Activated CD4-positive, alpha-beta T cell treated with anti-CD3 and anti-CD28 coated beads, Interleukin-2, Interleukin-6, amounts not matched to agents 100 ng/mL and 50 ng/mL, durations not matched to agents 16 hours and 8 hours (primary cell): ENCODE measurements around the gene OR10H3.
"Not testable (repeated sequence)": the region's sequence is repeated elsewhere in the genome, so short reads cannot be mapped to it uniquely, and the experiment has no call there.

Experiments used
- DNase-seq: peaks from one replicate; pipeline ENCODE4 v3.0.0-alpha.2; 2020

The OR10H3 gene, protein sequence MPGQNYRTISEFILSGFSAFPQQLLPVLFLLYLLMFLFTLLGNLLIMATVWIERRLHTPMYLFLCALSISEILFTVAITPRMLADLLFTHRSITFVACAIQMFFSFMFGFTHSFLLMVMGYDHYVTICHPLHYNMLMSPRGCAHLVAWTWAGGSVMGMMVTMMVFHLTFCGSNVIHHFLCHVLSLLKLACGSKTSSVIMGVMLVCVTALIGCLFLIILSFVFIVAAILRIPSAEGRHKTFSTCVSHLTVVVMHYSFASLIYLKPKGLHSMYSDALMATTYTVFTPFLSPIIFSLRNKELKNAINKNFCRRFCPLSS

DNA sequence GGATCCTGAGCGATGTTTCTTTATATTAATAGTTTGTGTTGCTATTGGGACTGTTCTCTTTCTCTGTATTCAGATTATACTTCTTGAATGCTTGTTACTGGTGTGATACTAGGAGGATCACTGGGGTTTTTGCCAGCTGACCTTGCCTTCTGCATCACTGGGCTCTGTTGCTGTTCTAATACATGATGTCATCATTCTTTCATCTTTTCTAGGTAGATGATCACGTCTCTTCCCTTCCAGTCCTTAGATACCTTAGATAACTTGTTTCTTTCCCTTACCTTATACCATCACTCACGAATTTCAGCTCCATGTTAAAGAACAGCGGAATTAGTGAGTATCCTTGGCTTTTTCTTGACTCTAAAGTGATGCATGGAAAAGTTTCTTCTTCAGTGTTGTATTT is at the start of gene OR10H3:
Gene OR10H3 (plus strand): TSS at position 264 of the 400 bp plus-strand sequence. CDS start 3,408 bp downstream, outside the sequence.
- DNase-seq, result no peak

DNA sequence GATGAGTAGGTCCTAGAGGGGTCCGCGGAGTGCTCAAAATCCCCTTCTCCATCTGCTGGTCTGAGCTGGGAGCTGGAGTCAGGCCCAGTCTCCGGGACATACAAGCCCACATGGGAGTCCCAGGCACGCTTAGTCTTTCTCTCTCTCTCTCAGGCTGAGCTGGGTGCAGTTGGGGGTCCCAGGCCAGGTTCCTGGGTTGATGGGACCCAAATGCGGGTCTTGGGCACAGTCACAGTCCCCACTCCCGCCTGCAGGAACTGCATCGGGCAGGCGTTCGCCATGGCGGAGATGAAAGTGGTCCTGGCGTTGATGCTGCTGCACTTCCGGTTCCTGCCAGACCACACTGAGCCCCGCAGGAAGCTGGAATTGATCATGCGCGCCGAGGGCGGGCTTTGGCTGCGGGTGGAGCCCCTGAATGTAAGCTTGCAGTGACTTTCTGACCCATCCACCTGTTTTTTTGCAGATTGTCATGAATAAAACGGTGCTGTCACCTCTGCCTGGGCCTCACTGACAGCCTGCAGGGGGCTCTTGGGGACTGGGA is 41.1 kb upstream of the OR10H3 start:
- DNase-seq, result no peak

DNA sequence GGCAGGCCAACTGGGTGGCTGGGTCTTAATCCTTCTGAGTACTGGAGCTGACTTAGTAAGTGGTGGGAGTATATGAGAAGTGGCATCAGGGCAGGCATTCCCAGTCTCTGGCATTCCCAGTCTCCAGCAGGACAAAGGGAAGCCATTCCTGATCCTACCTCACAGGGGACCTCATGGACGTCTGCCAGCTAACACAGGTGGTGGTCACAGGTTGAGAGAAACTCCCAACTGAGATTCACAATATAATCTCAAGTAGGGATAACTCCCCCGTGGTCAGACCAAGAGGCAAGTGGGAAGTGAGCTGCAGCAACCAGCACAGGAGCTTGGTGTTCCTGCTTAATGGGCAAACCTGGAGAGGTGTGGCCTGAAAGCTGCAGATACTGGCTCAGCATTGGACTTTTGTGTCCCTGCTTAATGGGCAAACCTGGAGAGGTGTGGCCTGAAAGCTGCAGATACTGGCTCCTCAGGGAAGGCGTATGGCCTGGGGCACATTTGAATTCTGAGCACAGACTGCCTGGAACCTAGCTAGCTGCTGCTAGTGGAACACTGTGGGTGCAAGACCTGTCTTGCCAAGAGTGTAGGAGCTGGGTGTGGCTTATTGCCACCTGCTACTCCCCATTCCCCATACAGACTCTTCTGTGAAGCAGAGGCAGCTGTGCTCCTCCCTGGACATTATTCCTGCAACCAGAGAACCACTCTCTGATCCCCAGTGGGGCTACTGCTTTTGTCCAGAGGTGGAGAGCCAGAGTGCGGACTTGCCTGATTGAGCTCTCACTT is 35.8 kb upstream of the OR10H3 start:
- no peak for DNase-seq

DNA sequence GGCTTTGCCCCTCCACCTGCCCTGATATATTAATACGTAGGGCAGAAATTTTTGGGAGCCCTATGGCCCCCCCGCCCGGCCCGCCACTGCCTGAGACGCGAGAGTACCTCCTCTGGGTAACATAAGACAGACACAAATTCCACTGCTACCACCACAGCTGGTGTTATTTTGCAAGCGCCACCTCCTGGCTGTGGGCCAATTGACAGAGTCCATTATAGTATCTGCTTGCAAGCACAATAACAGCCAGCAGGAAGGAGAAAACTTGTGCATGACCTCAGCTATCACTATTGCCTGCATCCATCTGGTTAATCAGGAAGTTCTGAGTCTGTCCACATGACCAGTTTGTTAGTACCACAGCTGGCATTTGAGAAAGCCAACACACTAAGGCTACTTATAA is 35.3 kb upstream of the OR10H3 start:
- peak; percentile 23 for DNase-seq

DNA sequence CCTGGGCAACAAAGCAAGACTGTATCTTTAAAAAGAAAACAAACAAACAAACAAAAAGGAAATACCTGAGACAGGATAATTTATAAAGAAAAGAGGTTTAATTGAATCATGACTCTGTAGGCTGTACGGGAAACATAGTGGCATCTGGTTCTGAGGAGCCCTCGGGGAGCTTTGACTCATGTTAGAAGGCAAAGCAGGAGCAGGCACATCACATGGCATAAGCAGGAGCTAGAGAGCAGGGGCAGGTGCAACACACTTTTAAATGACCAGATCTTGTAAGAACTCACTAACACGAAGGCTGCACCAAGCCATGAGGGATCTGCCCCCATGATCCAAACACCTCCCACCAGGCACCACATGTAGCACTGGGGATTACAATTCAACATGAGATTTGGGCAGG is 23.1 kb upstream of the OR10H3 start:
- no peak for DNase-seq

DNA sequence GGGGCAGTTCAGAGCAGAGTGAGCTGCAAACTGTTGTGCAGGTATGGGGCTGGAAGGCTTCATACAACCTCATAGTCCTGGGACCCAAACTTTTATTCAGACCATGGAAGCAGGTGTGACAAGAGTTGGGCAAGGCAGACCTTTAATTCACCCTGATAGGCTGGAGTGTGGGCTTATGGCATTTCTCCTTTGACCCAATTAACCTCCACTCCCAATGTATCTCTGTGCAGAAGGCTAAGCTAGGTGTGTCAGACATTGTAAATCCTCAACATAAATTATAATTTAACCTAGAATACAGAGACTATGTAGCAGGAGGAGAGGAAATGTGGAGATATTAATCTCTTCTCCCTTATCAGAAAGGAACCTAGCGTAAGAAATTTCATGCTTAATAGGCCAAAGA is 22.1 kb upstream of the OR10H3 start:
- DNase-seq, result no peak

DNA sequence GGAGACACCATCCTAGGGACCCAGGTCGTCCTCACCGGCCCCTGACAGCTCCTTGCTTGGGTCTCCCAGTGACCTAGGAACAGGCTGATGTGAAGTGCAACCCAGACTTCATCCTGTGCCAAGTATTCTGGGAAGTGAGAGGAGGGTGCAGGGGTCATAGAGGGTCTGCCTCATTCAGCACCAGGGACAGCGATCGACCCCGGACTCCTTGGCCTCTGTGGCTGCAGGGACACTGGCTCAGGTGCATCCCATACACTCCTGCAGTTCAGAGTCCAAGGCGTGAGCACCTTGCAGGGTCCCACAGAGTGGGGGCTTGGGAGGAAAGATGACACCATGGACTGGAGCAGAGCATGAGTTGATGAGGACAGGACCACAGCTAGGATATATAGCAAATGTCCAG is 20.0 kb upstream of the OR10H3 start:
- DNase-seq, result no peak

DNA sequence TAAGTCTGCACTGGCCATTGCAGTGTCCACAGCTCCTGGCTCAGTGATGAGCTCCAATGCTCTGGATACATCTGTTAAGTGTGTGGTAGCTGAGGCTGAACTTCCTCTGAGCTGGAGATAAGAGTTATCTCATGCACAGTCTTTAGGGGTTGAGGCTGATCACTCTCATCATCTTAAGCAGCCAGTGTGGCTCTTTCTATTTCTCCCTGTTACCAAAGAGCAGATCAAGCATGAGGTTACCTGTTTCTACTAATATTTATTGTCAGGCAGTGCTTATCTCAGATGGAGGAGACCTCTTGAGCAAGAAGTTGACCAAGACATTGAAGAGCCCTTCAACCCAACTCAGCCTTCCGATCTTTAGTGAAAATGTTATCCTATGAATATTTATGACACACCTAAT is 16.5 kb upstream of the OR10H3 start:
- no peak for DNase-seq

DNA sequence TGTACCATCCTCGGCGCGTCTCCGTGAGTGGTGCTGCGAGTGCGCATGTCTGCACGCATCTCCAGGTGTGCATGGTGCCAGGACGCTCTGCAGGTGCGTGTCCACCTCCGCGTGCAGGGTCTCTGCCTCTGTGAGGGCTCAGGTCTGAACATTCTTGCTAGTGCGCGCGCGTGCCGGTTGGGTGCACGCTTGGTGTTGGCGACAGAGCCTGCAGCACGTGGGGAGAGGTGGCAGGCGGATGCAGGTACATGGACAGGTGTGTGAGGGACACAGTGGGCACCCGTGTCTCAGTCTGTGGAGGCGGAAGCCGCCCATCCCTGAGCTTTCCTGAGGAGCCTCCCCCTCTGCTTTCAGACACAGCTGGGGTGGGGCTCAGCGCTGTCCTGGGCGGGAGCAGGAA is 14.8 kb upstream of the OR10H3 start:
- no peak for DNase-seq

DNA sequence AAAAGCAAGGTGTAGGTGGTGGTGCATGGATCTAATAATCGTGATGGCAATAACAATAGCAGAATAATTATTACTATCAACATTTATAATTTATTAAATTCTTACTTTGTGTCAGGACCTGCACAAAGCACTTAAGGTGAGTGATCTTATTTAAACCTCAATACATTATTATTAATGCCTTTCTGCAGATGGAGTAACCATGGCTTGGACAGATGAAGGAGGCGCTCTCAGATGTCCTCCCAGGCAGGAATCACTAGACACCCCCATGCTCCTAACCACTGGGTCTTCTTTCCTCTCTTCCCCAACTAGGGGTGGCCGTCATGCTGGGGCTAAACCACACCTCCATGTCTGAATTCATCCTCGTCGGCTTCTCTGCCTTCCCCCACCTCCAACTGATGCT is 10.1 kb upstream of the OR10H3 start, which contains the start of gene OR10H2:
Gene OR10H2 (plus strand): TSS at position 301 of the 400 bp plus-strand sequence. CDS start 20 bp downstream, at position 321.
- no peak for DNase-seq

DNA sequence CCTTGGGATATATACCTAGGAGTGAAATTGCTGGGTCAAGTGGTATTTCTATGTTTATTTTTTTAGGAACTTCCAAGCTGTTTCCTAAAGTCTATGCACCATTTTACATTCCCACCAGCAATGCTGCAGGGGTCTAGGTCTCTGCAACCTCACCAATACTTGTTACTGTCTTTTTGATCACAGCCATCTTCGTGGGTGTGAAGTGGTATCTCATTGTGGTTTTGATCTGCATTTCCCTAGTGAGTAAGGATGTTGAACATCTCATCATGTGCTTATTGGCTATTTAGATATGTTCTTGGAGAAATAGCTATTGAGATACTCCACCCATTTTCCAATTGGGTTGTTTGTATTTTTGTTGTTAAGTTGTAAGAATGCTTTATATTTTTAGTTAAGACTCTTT is 7.2 kb upstream of the OR10H3 start:
- no peak for DNase-seq

DNA sequence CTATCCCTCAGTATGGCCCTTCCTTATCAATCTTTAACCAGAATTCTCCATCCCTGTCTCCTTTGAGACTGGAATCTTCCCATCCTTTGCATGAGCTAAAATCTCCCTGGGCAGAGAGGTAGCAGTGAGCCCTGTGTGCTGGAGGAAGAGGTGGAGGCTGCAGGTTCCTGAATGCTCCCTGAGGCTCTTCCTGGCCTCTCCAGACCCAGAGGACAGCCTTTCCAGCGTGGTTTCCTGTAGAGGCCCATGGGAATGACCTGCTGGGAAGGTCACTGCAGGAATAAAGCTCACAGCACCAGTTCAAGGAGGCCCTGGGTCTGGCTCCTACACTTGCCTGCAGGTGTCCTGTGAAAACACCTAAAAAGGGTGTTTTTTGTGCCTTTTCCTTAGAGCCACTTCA is 5.4 kb upstream of the OR10H3 start:
- no peak for DNase-seq

DNA sequence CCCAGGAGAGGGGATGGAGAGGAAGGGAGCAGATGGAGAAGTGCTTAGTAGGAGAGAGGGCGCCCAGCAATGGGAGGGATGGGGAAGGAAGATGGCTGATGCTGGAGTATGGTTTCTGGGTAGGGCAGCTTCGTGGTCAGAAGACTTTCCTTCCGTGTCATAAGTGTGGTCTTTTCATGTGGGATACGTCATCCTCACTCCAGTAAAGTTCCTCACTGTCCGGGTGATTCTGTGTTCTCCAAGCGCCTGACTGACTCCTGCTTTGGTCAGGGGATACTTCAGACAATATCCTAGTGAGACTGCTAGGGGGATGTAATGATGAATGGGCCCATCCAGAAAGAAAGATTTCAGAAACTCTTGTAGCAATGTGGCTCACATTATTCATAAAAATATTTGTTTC is 3.9 kb upstream of the OR10H3 start:
- DNase-seq, result no peak

DNA sequence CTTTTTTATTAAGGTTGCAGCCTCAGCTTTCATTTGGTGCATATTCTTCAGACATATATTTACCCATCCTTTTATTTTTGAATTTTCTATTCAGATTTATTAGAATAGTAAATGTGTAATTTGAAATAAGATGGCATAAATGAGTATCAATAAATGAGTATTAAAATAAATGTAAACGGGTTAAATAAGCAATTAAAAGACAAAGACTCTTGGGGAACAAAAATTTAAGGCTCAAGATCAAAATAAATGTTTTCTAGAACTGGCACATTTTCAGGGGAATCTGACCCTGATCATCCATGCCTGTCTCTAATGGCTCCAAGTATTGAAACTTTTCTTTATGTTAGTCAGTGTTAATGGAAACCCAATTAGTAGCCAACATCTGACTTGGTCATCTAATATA is 3.0 kb downstream of the OR10H3 start:
- DNase-seq, result no peak

DNA sequence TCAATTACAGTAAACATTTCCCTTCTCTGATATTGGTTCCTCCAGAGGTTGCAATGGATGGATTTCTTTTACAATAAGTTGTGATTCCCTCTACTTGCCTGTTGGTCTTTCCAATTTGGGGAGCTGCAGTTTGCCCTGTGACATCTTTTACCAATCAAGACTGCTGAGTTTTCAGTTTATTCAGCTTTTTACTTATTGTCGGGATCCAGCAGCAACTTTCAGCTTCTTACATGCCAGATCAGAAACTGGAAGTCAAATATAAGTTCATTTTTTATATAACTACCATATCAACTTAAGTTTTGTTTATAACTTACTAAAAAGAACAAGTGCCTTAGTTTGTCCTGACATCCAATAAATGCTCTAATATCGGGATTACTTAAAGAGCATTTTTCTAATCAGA is 10.5 kb downstream of the OR10H3 start:
- no peak for DNase-seq

DNA sequence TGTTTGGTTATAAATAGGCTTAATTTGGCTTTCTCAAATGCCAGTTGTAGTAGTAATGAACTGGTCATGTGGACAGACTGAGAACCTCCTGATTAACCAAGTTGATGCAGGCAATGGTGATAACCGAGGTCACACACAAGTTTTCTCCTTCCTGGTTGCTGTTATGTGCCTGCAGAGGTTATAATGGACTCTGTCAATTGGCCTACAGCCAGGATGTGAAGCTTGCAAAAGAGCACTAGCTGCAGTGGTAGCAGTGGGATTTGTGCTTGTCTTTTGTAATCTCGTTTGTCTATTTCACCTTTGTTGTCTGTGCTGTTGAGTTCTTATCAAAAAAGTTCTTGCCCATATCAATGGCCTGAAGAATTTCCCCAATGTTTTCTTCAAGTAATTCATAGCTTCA is 20.6 kb downstream of the OR10H3 start:
- DNase-seq, result no peak

DNA sequence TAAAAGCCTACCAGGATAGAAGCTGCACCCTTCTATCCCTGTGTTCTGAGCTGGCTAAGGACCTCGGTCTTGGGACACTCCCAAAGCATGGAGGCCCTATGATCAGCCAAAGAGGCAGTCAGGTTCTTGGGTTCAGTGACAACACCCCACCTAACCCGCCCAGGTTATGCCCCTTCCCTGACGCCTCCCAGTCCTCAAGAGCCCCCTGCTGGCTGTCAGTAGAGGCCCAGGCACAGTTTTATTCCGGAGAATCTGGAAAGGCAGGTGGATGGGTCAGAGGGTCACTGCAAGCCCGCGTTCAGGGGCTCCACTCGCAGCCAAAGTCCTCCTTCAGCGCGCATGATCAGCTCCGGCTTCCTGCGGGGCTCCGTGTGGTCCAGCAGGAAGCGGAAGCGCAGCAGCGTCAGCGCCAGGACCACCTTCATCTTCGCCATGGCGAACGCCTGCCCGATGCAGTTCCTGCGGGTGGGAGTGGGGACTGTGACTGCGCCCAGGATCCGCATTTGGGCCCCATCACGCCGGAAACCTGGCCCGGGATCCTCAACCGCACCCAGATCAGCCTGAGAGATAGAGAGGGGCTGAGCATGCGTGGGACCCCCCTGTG is 22.3 kb downstream of the OR10H3 start:
- no peak for DNase-seq

DNA sequence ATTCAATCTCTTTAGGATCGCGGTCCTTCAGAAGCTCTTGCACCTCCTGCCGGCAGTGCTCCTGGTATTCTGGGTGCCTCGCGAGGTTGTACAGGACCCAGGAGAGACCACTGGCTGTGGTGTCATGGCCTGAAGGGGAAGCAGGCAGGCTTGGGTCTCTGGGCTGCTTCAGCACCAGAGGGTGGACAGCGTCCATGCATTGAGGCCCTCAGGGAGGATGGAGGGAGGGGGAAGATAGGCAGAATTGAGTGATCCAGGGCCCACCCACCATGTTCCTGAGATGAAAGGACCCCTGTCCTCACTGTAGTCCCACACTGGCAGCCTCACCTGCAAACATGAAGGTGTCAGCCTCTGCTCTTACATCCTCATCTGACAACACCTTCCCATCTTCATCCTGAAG is 31.8 kb downstream of the OR10H3 start:
- no peak for DNase-seq

DNA sequence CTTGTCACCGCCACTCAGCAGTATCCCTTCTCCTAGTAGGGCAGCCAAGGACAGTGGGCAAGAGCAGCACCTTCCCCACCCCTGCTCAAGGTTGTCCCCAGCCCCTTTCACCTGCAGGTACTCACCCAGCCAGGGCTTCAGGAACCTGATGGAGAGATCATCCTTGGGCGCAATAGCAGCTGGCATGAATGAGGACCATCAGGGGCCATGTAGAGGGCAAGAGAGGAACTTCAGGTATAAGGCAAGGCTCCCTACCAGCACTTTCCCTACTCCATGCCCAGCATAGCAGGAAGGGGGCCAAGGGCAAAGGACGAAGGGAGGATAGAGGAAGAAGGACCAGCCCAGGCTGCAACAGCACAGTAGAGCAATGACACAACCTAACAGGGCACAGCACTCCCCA is 36.4 kb downstream of the OR10H3 start:
- not testable (repeated sequence) for DNase-seq

DNA sequence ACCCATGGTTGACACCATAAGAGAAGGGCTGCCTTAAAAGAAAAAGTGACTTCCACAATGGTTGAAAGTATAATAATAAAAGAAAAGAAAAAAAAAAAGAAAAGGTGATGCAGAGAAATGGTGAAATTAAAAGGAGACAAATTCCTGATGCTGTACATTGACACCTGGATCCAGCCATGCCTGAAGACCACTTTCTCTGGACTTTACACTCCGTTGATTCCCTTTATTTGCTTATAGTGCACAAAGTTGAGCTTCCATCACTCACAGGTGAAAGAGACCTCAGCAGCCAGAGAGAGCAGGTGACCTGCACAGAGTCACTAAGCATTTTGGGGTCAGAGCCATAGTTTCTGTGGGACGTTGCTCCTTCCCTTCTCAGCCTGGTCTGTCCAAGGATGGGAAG is 37.5 kb downstream of the OR10H3 start:
- DNase-seq, result no peak

DNA sequence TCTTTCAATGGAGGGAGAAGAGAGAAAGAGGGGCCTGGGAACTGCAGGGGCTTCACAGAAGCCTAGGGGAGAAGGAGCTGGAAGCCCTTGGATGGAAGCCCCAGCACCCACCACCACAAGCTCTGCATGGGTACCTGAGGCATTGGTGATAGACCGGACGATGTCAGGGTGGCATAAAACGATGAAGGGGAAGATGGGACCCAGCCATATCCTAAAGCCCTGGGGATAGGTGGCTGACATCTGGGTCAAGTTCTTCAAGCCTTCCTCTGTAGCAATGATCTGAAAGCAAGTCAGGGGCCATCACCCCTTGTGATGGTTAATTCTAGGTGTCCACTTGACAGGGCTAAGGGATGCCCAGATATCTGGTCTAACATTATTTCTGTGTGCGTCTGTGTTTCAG is 38.5 kb downstream of the OR10H3 start:
- DNase-seq, result no peak

DNA sequence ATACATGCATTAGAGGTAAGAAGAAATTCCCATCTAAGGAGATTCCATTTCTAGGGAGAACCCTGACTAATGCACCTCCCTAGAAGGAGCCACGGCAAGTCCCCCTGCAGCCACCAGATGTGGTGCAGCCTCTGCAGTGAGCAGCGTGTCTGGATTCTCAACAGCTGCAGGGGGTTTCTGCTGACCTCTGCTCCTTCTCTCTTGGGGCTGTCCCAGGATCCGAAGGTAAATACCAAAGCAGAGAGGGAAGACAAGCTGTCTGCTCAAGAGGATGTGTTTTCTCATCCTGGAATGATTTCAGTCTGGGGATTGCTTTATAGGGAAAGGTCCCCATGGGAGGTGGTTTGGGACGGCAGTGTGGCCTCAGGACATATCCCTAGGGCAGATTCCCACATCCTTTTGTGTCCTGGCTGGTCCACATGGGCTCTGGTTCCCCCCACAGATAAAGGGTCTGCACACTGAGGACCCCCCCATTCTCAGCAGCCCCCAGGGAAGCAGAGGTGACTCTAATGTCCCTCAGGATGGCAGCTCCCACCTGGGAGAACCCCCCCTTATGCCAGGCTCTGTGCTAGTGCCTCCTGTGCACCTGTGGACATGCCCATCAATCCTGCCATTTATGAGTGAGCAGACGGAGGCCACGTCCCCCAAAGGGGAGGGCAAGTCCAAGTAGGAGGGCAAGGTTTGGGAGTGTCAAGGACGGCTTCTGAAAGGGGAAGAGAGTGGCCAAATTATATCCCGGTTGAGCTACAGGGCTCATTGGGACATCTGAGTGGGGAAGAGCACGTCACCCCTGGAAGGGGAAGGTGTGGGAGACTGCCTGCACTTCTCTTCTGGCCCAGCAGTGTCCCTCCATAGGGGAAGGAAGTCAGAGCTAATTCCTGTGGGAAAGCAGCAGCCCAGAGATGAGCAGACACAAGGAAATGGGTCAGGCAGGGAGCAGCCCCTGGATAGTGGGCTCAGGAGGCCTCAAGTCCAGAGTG is 39.5 kb downstream of the OR10H3 start:
- no peak for DNase-seq
